Heart left ventricle (tissue), 11 donors: ENCODE results near the gene SLC49A3. TPM values are rescaled to one million over a fixed set of nuclear protein-coding genes. Genes with fewer than 3 reads are reported as not detected.

Experiments used
- polyA plus RNA-seq, 2 donors: library from polyadenylated mRNA; stranded (reverse); fragments of 200-250 nt; gene quantifications; one replicate each; pipeline ENCODE4 v1.2.3, GENCODE V29; 2013
- total RNA-seq, 9 donors: library from RNA; depleted of rRNA in 2 of 9; stranded (reverse); fragments of >200 nt in 2 of 9; fragmentation: NEBNext Ultra II Directional in 3 of 9; extraction: Animal tissue kit (Norgen Biotek cat#: 25700) in 3 of 9; gene quantifications; one replicate each; pipeline versions ENCODE4 v1.1.0 to v1.2.4, GENCODE V29; 2016 to 2023
- donor health status: ischemic (EF 13 %, LVEDD 7.1; RV severe dilation, severe dysfunction).
- donor health status: healthy with polysubstance abuse.
- donor health status: DM: no; HTN: yes; CAD: no.
- donor health status: DM: no; HTN: no; CAD: no.
- donor health status: ischemic (EF 25% LVEDD 5.7; RV mildly dilated, moderate dysfunction).
- donor health status: healthy.
- donor health status: DM: yes; HTN: yes; CAD: no.
- donor health status: PGD.
- donor health status: nonischemic (EF 23%, LVEDD 6.1; RV moderate dilation, normal function).

SLC49A3 gene
- total and polyA plus RNA-seq, 11 donors: 5.2 to 20.5 (median 8.9) TPM

Other genes starting within 250 kb of the SLC49A3 start
- gene ZNF721, start 190.0 kb downstream of the SLC49A3 start, total RNA-seq: 10 to 100 TPM in 7 of 9 donors, 1 to 10 TPM in 2; 5.5 to 20.3 (median 12.5) TPM
- 1 to 10 TPM; 8.0 to 8.2 TPM for gene ZNF721, start 190.0 kb downstream of the SLC49A3 start, polyA plus RNA-seq
- 10 to 100 TPM; 11.2 to 26.9 (median 14.9) TPM for gene PIGG, start 189.9 kb downstream of the SLC49A3 start, total RNA-seq
- 10 to 100 TPM; 14.0 to 19.4 TPM for gene PIGG, start 189.9 kb downstream of the SLC49A3 start, polyA plus RNA-seq
- not detected for gene TMEM271, start 112.9 kb downstream of the SLC49A3 start, total RNA-seq
- not detected for gene TMEM271, start 112.9 kb downstream of the SLC49A3 start, polyA plus RNA-seq
- gene PDE6B, start 63.6 kb downstream of the SLC49A3 start, total RNA-seq: 1 to 10 TPM in 8 of 9 donors, under 1 TPM in 1; 0.98 to 8.4 (median 3.6) TPM
- gene PDE6B, start 63.6 kb downstream of the SLC49A3 start, polyA plus RNA-seq: 1 to 10 TPM in 1 of 2 donors, under 1 TPM in 1; 0.61 to 1.9 TPM
- gene ATP5ME, start 14.9 kb downstream of the SLC49A3 start, total RNA-seq: 100 to 1,000 TPM; 210 to 906 (median 800) TPM
- gene ATP5ME, start 14.9 kb downstream of the SLC49A3 start, polyA plus RNA-seq: 1,000 to 10,000 TPM in 1 of 2 donors, 100 to 1,000 TPM in 1; 552 to 2,413 TPM
- gene MYL5, start 14.6 kb downstream of the SLC49A3 start, total RNA-seq: 10 to 100 TPM in 2 of 9 donors, 1 to 10 TPM in 7; 1.4 to 12.9 (median 5.6) TPM
- gene MYL5, start 14.6 kb downstream of the SLC49A3 start, polyA plus RNA-seq: 1 to 10 TPM; 2.0 to 4.4 TPM
- 10 to 100 TPM; 16.2 to 45.7 (median 21.8) TPM for gene PCGF3, start 16.7 kb upstream of the SLC49A3 start, total RNA-seq
- gene PCGF3, start 16.7 kb upstream of the SLC49A3 start, polyA plus RNA-seq: 10 to 100 TPM; 24.7 to 26.6 TPM
- gene CPLX1, start 137.0 kb upstream of the SLC49A3 start, total RNA-seq: 1 to 10 TPM in 7 of 9 donors, under 1 TPM in 2; 0.75 to 7.0 (median 3.3) TPM
- gene CPLX1, start 137.0 kb upstream of the SLC49A3 start, polyA plus RNA-seq: 1 to 10 TPM; 1.5 to 5.9 TPM
- 10 to 100 TPM; 22.8 to 55.1 (median 32.5) TPM for gene GAK, start 243.2 kb upstream of the SLC49A3 start, total RNA-seq
- gene GAK, start 243.2 kb upstream of the SLC49A3 start, polyA plus RNA-seq: 10 to 100 TPM; 51.8 to 52.3 TPM
- gene TMEM175, start 243.3 kb upstream of the SLC49A3 start, total RNA-seq: 10 to 100 TPM; 16.6 to 34.6 (median 20.1) TPM
- gene TMEM175, start 243.3 kb upstream of the SLC49A3 start, polyA plus RNA-seq: 10 to 100 TPM; 14.2 to 28.8 TPM